MCF 10A (cell line): ENCODE data around the gene THOC5. TPM values are rescaled to one million over a fixed set of nuclear protein-coding genes. Genes with fewer than 3 reads are reported as not detected.

Experiments
- BruUV-seq: library from RNA; stranded (reverse); fragments of 400-500 nt; replicated peaks from 2 replicates; lab custom pipeline; 2021; lab: Mats Ljungman, UMichigan
- CTCF ChIA-PET: fragments of 300-600 bp; sonication (Branson Sonifier 250); formaldehyde crosslinking; extraction: SDS; loops from one replicate; lab custom pipeline; 2021; ENCODE audit warnings: antibody characterized with exemption, inconsistent platforms; lab: Yijun Ruan, JAX
- POLR2A ChIA-PET: fragments of 300-600, 350-650 bp; sonication (Branson Sonifier 250); formaldehyde crosslinking; extraction: SDS; loops from one replicate; lab custom pipeline; 2020; ENCODE audit warnings: antibody characterized with exemption, inconsistent platforms; lab: Yijun Ruan, JAX
- DNase-seq: peaks from one replicate; pipeline ENCODE4 v3.0.0-alpha.2; 2018; ENCODE audit not compliant: unreplicated experiment
- H3K27ac Mint-ChIP-seq: one replicate; pipeline ENCODE4 v1.8.0; 2022; ENCODE audit warnings: mild to moderate bottlenecking, low read depth, mixed read lengths; ENCODE audit not compliant: unreplicated experiment
- H3K27me3 Mint-ChIP-seq: one replicate; pipeline ENCODE4 v1.8.0; 2022; ENCODE audit warnings: mixed read lengths; ENCODE audit not compliant: insufficient read depth, unreplicated experiment
- H3K36me3 Mint-ChIP-seq: one replicate; pipeline ENCODE4 v1.8.0; 2022; ENCODE audit warnings: mild to moderate bottlenecking, moderate library complexity, mixed read lengths; ENCODE audit not compliant: insufficient read depth, unreplicated experiment
- H3K4me1 Mint-ChIP-seq: one replicate; pipeline ENCODE4 v1.8.0; 2022; ENCODE audit warnings: mixed read lengths; ENCODE audit not compliant: insufficient read depth, unreplicated experiment
- H3K4me3 Mint-ChIP-seq: one replicate; pipeline ENCODE4 v1.8.0; 2022; ENCODE audit warnings: mild to moderate bottlenecking, moderate library complexity, mixed read lengths; ENCODE audit not compliant: unreplicated experiment
- H3K9me3 Mint-ChIP-seq: one replicate; pipeline ENCODE4 v1.8.0; 2022; ENCODE audit warnings: mixed read lengths; ENCODE audit not compliant: unreplicated experiment
- CTCF ChIP-seq: fragments of 200-600 bp; IDR thresholded peaks from one replicate; pipeline ENCODE4 v1.8.0; 2022; ENCODE audit warnings: antibody characterized with exemption, mild to moderate bottlenecking; ENCODE audit not compliant: unreplicated experiment
- intact Hi-C: fragments of 100-400 bp; cut with micrococcal nuclease; formaldehyde crosslinking; loops from 2 replicates; pipeline ENCODE4 v1.14.1; 2022
- total RNA-seq: library from RNA; stranded (reverse); gene quantifications from 2 replicates; pipeline ENCODE4 v1.2.3, GENCODE V29; 2022

The THOC5 gene
- total RNA-seq, 1 experiment from 2014 or later = 51.3 TPM

- no peak overlapping the region for H3K27ac Mint-ChIP-seq
- H3K27me3 Mint-ChIP-seq = no peaks in the 10 kb centered on the region
- peaks cover 95% of the 10 kb centered on the region for H3K36me3 Mint-ChIP-seq
- CTCF ChIA-PET = no interaction called here
- no peak for TF ChIP-seq CTCF
- intact Hi-C loops = no loop called here
- no peaks in the 10 kb centered on the region for H3K4me1 Mint-ChIP-seq
- no peak overlapping the region for H3K4me3 Mint-ChIP-seq
- H3K9me3 Mint-ChIP-seq = peaks cover 8% of the 10 kb centered on the region
- no peak for DNase-seq
- POLR2A ChIA-PET = no interaction called here
- BruUV-seq = no TSS peak
These were observed 17.1 kb downstream of the THOC5 start for GRCh38 chr22:29536411-29536810.

GRCh38 chr22:29531419-29531818 lies 22.1 kb downstream of the THOC5 start:
- POLR2A ChIA-PET = interaction anchor here (0.6 to 1.6 kb wide), 2 partner anchors 22 to 73 kb away, joined by 3 to 7 read pairs; partner anchors contain the start of gene THOC5
- DNase-seq = peak; percentile 40
- H3K9me3 Mint-ChIP-seq = peaks cover 8% of the 10 kb centered on the region
- BruUV-seq = no TSS peak
- H3K4me3 Mint-ChIP-seq = no peak overlapping the region
- no peaks in the 10 kb centered on the region for H3K4me1 Mint-ChIP-seq
- no peak for TF ChIP-seq CTCF
- CTCF ChIA-PET = interaction anchor here (0.6 to 0.9 kb wide), 2 partner anchors 11 to 268 kb away, joined by 3 read pairs; no protein-coding TSS in a partner anchor
- H3K36me3 Mint-ChIP-seq = peaks cover 82% of the 10 kb centered on the region
- intact Hi-C loops = no loop called here
- H3K27ac Mint-ChIP-seq = no peak overlapping the region
- no peaks in the 10 kb centered on the region for H3K27me3 Mint-ChIP-seq

GRCh38 chr22:29530716-29531115 lies 22.8 kb downstream of the THOC5 start:
- ChIA-PET CTCF (interaction anchor here (0.5 to 0.9 kb wide), 2 partner anchors 10 to 59 kb away, joined by 3 read pairs; no protein-coding TSS in a partner anchor), POLR2A (interaction anchor here (0.6 to 1.6 kb wide), 2 partner anchors 23 to 1486 kb away, joined by 3 to 7 read pairs; partner anchors contain the start of gene THOC5)
- no peak for TF ChIP-seq CTCF
- H3K27ac Mint-ChIP-seq = no peak overlapping the region
- intact Hi-C loops = no loop called here
- BruUV-seq = no TSS peak
- no peak overlapping the region for H3K4me3 Mint-ChIP-seq
- peaks cover 8% of the 10 kb centered on the region for H3K9me3 Mint-ChIP-seq
- H3K27me3 Mint-ChIP-seq = no peaks in the 10 kb centered on the region
- no peaks in the 10 kb centered on the region for H3K4me1 Mint-ChIP-seq
- H3K36me3 Mint-ChIP-seq = peaks cover 83% of the 10 kb centered on the region
- DNase-seq = no peak

GRCh38 chr22:29528144-29528543 lies 25.4 kb downstream of the THOC5 start:
- Mint-ChIP-seq H3K4me1 (no peaks in the 10 kb centered on the region), H3K27ac (no peak overlapping the region), H3K27me3 (no peaks in the 10 kb centered on the region), H3K4me3 (no peak overlapping the region), H3K36me3 (peaks cover 75% of the 10 kb centered on the region), H3K9me3 (no peaks in the 10 kb centered on the region)
- DNase-seq = no peak
- TF ChIP-seq CTCF = no peak
- intact Hi-C loops = no loop called here
- BruUV-seq = no TSS peak
- ChIA-PET POLR2A (no interaction called here), CTCF (interaction anchor here (1.5 kb wide), 1 partner anchor 132 kb away, joined by 6 read pairs; no protein-coding TSS in a partner anchor)
